ENCODE results near the gene ZFP36L1.

The ZFP36L1 gene

GRCh38 chr14:68796418-68797101 is 3.7 kb upstream of the ZFP36L1 start:
- no peak for TF ChIP-seq CTCF (IDR thresholded peaks at IDR 0.05; ENCODE audit: insufficient read depth, low read depth, low read length, missing control alignments)
- no peak for DNase-seq (ENCODE audit: low read depth)
- H3K4me3 ChIP-seq (ENCODE audit: low read length) = peak overlapping the region; percentile 99

GRCh38 chr14:68795597-68796417 is 2.9 kb upstream of the ZFP36L1 start:
- TF ChIP-seq CTCF (IDR thresholded peaks at IDR 0.05; ENCODE audit: insufficient read depth, low read depth, low read length, missing control alignments) = peak; percentile 57
- peak; percentile 84 for DNase-seq (ENCODE audit: low read depth)
- H3K4me3 ChIP-seq (ENCODE audit: low read length) = peak overlapping the region; percentile 99

GRCh38 chr14:68794851-68795596 is 2.2 kb upstream of the ZFP36L1 start:
- TF ChIP-seq CTCF (IDR thresholded peaks at IDR 0.05; ENCODE audit: insufficient read depth, low read depth, low read length, missing control alignments) = no peak
- DNase-seq (ENCODE audit: low read depth) = peak; percentile 65
- peak overlapping the region; percentile 99 for H3K4me3 ChIP-seq (ENCODE audit: low read length)

GRCh38 chr14:68794130-68794850 is 1.4 kb upstream of the ZFP36L1 start:
- peak; percentile 94 for DNase-seq (ENCODE audit: low read depth)
- TF ChIP-seq CTCF (IDR thresholded peaks at IDR 0.05; ENCODE audit: insufficient read depth, low read depth, low read length, missing control alignments) = no peak
- peak overlapping the region; percentile 99 for H3K4me3 ChIP-seq (ENCODE audit: low read length)

DNA sequence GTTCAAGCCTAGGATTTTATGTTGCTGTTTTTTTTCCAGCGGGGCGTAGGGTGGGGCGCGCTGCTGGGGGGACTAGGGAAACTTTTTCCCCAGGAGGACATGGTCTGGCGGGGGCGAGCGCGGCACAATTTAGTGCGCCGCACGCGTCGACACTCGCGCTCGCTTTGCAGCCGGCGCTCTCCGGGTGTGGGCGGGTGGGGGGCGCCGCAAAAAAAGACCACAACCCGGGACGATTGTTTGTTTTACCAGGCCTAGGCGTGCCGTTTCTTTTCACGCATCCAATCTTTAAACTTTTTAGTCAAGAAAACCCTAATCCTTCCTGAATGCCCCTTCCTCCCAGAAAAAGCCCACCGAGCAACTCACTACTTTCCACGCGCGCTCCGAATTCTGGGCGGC is 865 bp upstream of the ZFP36L1 start:
- peak overlapping the region; percentile 99 for H3K4me3 ChIP-seq (ENCODE audit: low read length)
- no peak for TF ChIP-seq CTCF (IDR thresholded peaks at IDR 0.05; ENCODE audit: insufficient read depth, low read depth, low read length, missing control alignments)
- DNase-seq (ENCODE audit: low read depth) = no peak

DNA sequence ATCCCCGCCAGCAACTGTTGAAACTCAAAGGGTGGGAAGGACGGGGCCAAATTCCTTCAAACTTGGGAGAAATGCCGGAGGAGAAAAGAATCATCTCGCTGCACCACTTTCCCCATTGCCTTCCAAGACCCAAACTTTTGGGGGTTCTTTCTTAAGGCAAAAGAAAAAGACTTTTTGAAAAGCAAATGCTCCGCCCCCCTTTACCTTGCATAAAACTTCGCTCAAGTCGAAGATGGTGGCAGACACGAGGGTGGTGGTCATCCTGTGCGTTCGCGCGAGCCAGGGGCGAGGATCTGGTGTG is 239 bp downstream of the ZFP36L1 start:
- H3K4me3 ChIP-seq (ENCODE audit: low read length) = peak overlapping the region; percentile 99
- no peak for TF ChIP-seq CTCF (IDR thresholded peaks at IDR 0.05; ENCODE audit: insufficient read depth, low read depth, low read length, missing control alignments)
- DNase-seq (ENCODE audit: low read depth) = no peak
